Measurements from ENCODE around the gene MUC6. TPM values are rescaled to one million over a fixed set of nuclear protein-coding genes. Genes with fewer than 3 reads are reported as not detected.
A peak's percentile ranks its signal among the peaks of the same experiment; 100 is the strongest.

MUC6 gene
- total RNA-seq, 1 donor, result not detected

- TF ChIP-seq, protein P1, sequence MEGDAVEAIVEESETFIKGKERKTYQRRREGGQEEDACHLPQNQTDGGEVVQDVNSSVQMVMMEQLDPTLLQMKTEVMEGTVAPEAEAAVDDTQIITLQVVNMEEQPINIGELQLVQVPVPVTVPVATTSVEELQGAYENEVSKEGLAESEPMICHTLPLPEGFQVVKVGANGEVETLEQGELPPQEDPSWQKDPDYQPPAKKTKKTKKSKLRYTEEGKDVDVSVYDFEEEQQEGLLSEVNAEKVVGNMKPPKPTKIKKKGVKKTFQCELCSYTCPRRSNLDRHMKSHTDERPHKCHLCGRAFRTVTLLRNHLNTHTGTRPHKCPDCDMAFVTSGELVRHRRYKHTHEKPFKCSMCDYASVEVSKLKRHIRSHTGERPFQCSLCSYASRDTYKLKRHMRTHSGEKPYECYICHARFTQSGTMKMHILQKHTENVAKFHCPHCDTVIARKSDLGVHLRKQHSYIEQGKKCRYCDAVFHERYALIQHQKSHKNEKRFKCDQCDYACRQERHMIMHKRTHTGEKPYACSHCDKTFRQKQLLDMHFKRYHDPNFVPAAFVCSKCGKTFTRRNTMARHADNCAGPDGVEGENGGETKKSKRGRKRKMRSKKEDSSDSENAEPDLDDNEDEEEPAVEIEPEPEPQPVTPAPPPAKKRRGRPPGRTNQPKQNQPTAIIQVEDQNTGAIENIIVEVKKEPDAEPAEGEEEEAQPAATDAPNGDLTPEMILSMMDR (IDR thresholded peaks at IDR 0.05; ENCODE audit: insufficient read depth, low read length), result peak; percentile 89
- peak; percentile 52 for DNase-seq (ENCODE audit: low read depth)
- H3K4me3 ChIP-seq (ENCODE audit: low read depth, low read length), result no peak overlapping the region
Measured at GRCh38 chr11:1050581-1051355, 14.2 kb upstream of the MUC6 start.

GRCh38 chr11:1049911-1050580 lies 13.5 kb upstream of the MUC6 start:
- DNase-seq (ENCODE audit: low read depth), result no peak
- TF ChIP-seq, protein P1 (IDR thresholded peaks at IDR 0.05; ENCODE audit: insufficient read depth, low read length), result no peak

GRCh38 chr11:1049431-1049891 lies 12.9 kb upstream of the MUC6 start:
- H3K4me3 ChIP-seq (ENCODE audit: low read depth, low read length), result no peak overlapping the region
- DNase-seq (ENCODE audit: low read depth), result no peak
- TF ChIP-seq, protein P1 (IDR thresholded peaks at IDR 0.05; ENCODE audit: insufficient read depth, low read length), result no peak

More at GRCh38 chr11:1049911-1050580, 13.5 kb upstream of the MUC6 start:
- H3K4me3 ChIP-seq (ENCODE audit: low read depth, low read length), result no peak overlapping the region

GRCh38 chr11:1049071-1049405 lies 12.5 kb upstream of the MUC6 start:
- H3K4me3 ChIP-seq (ENCODE audit: low read depth, low read length), result no peak overlapping the region
- TF ChIP-seq, protein P1 (IDR thresholded peaks at IDR 0.05; ENCODE audit: insufficient read depth, low read length), result no peak
- DNase-seq (ENCODE audit: low read depth), result no peak

DNA sequence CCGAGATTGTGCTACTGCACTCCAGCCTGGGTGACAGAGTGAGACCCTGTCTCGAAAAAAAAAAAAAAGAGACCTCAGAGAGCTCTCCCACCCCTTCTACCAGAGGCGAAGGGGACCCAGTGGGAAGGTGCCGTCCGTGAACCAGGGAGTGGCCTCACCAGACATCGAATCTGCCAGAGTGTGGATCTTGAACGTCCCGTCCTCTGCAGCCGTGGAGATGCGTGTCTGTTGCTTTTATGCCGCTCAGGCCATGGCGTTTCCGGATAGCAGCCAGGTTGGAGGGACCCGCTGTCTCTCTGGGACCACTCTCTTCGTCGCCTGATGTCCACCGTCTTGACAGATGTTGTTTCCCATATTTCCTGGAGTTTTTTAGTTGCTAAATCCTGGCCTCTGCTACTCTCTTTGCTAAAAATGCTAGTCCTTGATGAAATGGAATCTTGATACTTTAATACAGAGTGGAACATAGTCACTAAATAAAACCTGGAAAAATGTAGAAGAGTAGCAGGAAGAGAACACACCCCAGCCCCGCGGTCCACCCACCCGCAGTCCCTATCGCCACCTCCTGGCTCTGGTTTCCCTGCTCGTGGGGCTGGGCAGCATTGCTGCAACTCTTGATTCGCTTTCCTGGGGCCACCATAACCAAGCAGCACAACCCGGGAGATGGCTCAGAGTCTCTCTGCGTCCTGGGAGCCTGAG lies 12.0 kb upstream of the MUC6 start:
- DNase-seq (ENCODE audit: low read depth), result no peak

GRCh38 chr11:1047595-1048156 lies 11.2 kb upstream of the MUC6 start:
- no peak for DNase-seq (ENCODE audit: low read depth)
- TF ChIP-seq, protein P1 (IDR thresholded peaks at IDR 0.05; ENCODE audit: insufficient read depth, low read length), result no peak
- no peak overlapping the region for H3K4me3 ChIP-seq (ENCODE audit: low read depth, low read length)

More for the DNA sequence above, 12.0 kb upstream of the MUC6 start:
- TF ChIP-seq, protein P1 (IDR thresholded peaks at IDR 0.05; ENCODE audit: insufficient read depth, low read length), result no peak
- H3K4me3 ChIP-seq (ENCODE audit: low read depth, low read length), result no peak overlapping the region

Data from fibroblast of the aortic adventitia (primary cell).